Vagina (tissue), 2 donors: Measurements from ENCODE around the gene SSH3.

ENCODE experiments used
- CTCF ChIP-seq, 3 experiments: fragments of 450-650 bp in 2 of 3; fragments of 200-600 bp in 1 of 3; sonication (generic) in 1 of 3; IDR thresholded peaks; one replicate each; pipeline ENCODE4 v1.5.1; 2017 to 2019; ENCODE audit warnings: antibody characterized with exemption in 3 of 3, mild to moderate bottlenecking in 2 of 3, moderate library complexity in 2 of 3
- POLR2A ChIP-seq, 2 donors: fragments of 450-650 bp; IDR thresholded peaks; one replicate each; pipeline ENCODE4 v1.6.1; 2017; ENCODE audit warnings: antibody characterized with exemption in 2 of 2, mild to moderate bottlenecking in 2 of 2, moderate library complexity in 2 of 2

GRCh38 chr11:67311556-67312082 is 8.3 kb downstream of the SSH3 start:
- TF ChIP-seq CTCF (IDR thresholded peaks at IDR 0.05): no peak
- no peak for TF ChIP-seq POLR2A (IDR thresholded peaks at IDR 0.05)
